GM11168 (cell line): Measurements from ENCODE around the gene ADAMTSL2.

Experiments used
- in situ Hi-C: fragments of 300-500 bp; cut with MboI; formaldehyde crosslinking; loops from one replicate; pipeline ENCODE4 v1.12.0; 2022; ENCODE audit warnings: low sequenced_read_pairs; ENCODE audit not compliant: unreplicated experiment

The ADAMTSL2 gene

DNA sequence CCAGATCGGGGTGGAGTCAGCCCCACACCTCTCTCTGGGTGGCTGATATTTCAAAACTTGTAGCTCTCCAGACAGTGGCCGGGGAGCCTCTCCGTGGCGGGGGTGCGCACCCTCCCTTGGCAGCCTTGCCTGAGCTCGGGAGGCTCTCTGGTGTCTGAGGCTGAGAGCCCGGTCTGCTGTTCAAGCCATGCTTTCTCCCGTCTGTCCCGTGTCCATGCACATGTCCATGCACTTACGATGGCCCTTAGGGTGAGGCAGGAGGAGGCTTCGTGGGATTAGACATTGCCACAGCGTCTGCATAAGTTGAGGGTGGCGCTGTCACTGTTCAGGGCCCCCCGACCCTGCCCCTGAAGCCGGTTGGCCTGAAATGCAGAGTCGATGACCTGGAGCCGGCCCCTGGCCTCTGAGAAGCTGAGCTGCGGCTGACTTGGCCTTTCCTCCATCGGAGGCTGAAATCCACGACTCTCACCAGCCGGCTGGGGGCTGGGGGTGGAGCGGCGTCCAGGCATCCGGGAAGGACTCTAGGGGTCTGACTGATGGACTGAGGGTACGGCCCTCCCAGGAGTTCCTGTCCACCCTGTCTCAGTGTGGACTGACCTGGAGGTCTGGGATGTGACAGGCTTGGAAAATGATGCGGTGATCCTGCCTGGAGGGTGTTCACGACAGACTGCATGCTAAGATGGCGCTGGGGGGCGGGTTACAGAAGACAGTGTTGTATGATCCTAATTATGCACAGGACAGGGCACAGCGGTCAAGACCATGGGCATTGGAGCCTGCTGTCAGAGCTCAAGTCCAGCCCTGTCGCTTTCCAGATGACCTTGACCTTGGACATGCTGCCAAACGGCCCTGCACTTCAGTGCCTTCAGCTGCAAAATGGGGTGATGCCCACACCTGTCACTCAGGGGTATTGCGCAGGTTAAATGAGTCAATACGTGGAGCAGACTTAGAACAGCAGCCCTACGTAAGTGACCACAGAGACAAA lies 37.4 kb upstream of the ADAMTSL2 start:
- in situ Hi-C loops: loop anchor here (25.0 kb wide), 1 partner anchor 310 kb away; no protein-coding TSS in a partner anchor

DNA sequence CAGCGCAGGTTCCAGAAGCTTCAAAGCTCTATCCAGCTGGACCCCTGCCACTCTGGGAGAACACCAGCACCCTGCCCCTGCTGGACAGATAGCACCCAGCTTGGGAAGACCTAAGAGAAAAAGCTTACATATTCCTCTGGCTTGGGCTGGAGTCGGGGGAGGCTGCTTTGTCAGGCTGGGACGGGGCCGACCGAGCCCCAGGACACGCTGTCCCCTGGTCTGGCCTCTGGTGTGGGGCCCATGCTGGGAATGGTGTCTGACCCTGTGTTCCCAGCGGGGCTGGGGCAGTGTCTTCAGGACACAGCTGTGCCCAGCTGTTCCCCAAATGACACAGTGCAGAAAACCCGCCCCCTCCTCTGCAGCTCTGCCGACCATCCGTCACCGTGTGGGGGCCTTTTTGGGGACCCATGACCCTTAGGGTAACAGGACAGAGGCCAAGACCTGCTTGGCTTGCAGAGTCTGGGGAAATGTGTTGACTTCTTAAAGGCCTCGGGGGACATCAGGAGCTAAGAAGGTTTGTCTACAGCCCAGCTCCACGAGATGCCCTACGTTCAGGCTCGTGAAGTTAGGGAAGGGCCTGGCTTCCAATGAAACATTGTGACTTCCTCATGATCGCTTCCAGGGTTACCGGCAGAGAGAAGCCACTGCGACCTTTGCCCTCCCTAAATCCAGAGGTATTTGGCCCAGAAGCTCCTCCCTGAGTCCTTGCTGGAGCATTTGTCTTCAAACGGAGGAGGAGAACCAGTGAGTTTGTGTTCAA lies 35.2 kb upstream of the ADAMTSL2 start:
- in situ Hi-C loops: loop anchor here (25.0 kb wide), 1 partner anchor 312 kb away; no protein-coding TSS in a partner anchor

DNA sequence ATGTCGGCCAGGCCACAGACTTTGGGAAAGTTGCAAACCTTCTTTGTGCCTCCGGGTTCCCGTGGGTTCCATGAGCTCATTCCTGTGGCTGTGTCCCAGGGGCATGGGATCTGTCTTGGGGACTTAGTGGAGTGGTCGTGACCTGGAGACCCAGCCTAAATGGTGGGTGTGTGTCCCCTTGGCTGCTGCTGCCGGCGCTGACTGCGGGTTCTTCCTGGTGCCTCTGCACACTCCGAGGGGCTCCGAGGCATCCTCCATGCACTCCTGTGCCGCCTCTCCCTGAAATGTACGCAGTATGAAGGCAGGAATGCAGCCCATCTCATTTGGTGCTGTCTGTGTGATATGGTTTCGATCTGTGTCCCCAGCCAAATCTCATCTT lies 34.6 kb upstream of the ADAMTSL2 start:
- in situ Hi-C loops: loop anchor here (25.0 kb wide), 1 partner anchor 313 kb away; no protein-coding TSS in a partner anchor

DNA sequence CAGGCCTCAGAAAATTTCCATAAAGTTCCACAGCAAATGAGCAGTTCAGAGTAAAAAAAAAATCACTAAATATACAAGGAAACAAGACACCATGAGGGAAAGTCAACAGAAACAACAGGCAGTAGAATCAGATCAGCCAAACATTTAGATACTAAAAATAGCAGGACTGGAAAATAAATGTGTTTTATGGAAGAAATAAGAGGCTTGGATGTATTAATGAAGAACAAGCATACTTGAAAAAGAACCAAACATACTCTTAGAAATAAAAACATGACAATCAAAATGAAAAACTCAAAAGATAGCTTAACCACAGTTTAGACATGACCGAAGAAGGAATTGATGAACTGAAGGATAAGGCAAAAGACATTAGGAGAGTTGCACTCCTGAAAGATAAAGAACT lies 32.4 kb upstream of the ADAMTSL2 start:
- in situ Hi-C loops: no loop called here

DNA sequence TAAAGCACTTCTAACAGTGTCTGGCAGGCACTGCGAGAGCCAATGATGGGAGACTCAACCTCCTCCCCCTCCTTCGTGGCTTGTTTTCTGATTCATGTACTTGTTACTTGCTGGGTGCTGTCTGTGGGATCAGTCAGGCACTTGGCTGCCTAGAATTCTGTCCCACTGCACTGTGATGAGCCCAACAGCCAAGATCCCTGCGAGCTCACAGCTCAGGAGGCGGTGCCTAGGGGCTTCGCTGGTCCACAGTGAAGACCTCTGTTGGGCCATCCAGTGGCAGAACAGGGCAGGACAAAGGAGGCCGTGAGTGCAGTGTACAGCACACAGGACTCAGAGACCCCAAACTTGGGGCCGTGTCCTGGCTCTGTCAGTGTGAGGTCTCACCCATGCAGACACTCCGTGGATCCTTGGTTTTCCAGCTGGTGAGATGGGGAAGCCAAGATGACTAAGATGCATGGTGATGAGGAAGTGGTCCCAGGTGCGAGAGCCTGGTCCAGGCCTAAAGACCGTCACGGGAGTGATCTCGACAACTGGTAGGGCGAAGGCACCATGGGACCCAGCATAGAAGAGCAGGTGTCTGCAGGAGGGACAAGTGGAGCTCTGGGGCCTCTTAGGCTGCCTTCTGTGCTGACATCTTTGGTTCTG lies 29.2 kb upstream of the ADAMTSL2 start:
- in situ Hi-C loops: no loop called here

DNA sequence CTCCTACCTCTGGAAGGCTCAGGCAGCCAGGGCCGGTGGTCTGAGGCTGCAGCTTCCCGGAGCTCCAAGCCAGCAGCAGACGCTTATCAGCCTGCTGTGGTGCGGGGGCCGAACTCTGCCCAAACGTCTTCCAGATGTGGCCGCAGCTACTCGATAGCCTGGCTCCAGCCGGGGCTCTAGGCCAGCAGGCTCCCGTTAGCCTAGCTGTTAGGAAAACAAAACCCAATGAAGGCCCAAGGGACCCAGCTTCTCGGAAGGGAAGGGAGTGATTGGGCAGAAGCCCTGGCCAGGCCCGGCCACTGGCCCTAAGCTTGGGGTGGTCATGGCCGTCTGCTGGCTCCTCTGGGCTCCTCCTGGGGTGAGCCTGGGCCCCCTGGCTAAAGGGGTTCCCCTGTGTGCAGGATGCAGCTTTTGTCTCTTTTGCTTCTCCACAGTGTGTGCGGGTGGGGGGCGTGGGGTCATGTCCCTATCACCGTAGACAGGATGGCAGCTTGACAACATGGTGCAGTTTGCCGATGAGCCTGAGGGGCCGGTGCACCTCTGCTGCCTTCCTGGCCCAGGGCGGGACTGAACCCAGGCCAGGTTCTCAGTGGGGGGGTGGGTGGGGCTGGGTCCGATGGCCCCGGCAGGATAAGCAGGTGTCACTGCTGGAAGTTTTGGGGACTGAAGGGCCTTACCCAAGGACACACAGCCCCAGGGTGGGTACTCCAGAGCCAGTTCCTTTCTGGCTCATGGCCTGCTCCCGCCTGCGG lies 28.4 kb upstream of the ADAMTSL2 start:
- in situ Hi-C loops: no loop called here

DNA sequence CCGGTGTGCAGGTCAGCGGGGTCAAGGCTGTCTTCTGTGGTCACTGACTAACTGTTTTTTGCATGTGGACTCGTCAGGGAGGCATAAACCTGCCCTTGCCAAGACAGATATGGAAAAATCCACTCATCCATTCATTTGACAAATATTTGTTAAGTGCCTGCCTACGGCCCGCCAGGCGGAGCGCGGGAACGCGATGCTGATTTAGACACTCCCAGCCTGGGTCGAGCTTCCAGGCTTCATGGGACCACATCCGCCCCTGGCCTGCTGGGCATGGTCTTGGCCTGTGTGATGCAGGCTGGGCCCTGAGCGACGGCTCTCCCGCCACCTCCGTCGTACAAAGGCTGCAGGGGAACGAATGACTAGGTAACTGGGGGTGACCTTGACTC lies 27.9 kb upstream of the ADAMTSL2 start:
- in situ Hi-C loops: no loop called here

DNA sequence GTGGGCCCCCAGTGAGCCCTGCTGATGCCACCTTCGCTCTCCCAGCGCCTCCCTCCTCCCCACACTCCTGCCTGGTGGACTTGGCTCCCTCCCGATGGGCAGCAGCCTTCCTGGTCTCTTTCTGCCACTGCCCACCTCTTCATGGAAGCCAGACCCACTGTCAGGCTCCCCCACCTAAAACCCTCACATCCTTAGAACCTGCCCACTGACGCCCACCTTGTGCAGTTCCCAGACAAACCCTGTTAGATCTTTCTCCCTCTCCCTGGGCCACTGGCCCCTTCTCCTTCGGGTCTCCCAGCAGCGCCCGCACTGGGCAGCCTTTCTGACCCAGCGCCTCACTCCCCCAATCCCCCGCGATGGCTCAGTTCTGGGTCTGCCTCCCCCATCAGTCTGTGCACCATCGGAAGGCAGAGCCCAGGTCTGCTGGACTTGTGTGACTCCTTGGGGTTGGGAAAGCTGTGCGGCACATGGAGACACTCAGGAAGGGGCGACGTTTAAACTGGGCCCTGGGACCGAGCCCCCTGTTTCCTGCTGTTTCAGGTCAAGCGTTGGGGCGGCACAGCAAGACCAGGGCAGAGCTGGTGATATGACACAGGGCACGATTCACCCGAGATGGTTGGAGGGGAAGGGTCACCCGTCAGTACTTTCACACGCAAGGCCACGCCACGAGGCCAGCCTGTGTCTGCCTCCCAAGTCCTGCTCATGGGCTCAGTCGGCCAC lies 27.1 kb upstream of the ADAMTSL2 start:
- in situ Hi-C loops: no loop called here

DNA sequence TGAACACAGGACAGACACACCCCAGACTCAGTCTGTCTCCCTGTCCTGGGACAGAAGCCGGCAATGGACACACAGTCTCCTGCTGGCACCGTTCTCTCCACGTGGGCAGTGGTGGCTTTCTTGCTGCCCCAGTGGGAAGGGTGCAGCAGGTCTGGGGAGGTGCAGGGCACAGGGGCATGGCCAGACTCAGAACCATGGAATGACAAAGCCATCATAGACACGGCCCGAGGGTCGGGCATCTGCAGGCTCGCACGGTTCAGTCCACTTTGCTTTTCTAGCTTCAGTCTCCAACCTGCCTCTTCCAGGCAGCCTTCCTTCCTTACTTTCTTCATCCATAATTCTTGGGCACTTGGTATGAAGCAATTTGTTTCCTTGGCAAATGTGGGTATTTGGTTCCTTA lies 26.5 kb upstream of the ADAMTSL2 start:
- in situ Hi-C loops: no loop called here

DNA sequence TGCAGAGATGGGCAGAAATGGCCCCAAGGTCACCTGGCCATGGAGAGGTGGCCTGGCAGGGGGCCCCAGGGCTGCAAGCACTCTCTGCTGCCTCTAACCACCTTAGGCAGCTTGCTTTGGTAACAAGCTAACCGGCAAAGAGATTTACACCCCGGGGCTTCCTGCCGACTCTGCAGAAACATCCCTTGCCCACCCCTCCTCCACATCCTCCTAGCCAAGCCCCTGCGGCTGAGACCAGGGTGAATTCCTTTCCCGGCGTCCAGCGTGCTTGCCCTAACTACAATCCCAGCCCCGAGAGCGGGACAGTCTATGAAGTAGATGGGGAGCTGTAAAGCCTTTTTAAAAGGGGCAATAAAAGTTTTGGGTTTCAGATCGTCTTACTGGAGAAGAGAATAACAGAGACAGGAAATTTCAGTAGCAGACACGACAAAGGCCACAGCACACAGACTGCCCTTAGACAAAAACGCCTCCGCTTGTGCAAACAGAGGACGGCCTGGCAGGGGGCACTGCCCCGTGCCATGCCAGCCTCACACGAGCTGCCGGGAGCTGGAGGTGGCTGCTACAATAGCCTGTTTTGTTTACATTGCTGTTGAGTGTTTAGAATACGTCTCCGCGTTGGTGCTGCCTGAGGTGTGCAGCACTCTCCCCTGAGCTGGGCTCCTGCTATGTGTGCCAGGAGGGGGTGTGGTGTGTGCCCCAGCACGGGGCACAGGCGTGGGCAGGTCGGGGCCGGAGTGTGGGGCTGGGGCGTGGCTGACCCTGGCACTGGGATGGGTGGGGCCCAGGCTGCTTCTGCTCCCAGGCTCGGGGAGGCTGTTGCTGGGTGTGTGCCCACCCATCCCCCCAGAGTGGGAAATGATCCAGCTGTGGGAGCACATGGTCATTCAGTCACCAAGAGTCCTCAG lies 25.1 kb upstream of the ADAMTSL2 start:
- in situ Hi-C loops: no loop called here

DNA sequence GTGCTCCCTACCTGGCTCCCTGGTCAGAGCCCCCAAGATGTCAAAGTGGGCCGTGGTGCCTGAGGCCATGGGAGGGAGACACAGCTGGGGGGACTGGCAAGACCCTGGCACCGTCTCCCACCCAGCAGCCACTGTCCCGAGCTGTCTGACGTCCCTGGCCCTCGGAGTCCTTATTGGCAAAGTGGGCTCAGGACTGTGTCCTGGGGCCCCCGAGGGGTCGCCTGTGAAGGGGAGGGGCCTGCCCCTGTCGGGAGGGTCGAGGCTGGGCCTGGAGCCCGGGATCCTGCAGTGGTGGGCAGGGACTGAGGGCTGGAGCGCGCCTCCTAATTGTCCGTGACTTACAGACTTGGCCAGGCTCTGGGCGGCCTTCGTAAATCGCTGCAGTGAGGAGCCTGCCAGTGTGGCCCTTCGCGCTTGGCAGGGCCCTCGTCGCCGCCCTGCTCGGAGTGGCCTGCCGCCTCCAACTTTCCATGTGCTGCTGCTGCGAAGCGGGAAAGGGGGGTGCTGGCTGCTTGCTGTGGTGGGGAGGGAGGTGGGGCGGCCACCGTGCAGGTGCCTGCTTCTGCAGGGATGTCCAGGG lies 23.5 kb upstream of the ADAMTSL2 start:
- in situ Hi-C loops: no loop called here

DNA sequence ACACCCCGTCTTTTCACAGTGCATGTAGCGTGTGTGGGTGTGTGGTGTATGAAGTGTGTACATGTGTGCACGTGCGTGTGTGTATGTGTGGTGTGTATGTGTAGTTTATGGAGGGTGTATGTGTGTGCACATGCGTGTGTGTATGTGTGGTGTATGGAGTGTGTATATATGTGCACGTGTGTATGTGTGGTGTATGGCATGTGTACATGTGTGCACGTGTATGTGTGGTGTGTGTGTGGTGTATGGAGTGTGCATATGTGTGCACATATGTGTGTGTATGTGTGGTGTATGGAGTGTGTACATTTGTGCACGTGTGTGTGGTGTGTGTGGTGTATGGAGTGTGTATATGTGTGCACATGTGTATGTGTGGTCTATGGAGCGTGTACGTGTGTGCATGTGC lies 22.9 kb upstream of the ADAMTSL2 start:
- in situ Hi-C loops: no loop called here

DNA sequence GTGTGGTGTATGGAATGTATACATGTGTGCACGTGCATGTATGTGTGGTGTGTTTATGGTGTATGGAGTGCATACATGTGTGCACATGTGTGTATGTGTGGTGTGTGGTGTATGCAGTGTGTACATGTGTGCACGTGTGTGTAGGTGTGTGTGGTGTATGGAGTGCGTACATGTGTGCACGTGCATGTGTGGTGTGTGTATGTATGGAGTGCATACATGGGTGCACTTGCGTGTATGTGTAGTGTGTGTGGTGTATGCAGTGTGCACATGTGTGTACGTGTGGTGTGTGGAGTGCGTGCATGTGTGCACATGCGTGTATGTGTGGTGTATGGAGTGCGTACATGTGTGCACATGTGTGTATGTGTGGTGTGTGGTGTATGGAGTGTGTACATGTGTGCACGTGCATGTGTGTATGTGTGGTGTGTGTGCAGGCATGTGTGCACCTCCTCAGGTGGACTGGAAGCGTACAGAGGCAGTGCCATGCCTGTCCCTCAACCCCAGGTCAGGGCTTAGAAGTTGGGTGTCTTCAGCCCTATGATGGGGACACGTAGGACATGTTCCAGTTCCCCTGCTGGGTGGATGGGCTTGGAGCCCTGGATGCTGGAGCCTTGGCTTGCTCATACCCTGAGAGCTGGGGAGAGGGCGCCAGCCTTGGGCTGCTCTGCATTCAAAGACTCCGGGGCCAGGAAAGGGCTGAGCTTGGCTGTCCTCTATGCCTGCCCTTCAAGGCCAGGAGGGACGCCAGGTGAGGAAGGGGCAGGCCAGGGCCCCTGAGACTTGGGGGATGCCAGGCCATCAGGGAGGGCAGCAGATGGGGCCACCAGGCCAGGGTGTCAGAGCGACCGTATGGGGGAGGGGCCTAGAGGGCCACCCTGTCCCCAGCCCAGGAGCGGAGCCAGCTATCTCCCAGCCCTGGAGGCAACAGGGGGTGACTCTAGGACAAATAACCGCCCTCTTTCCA lies 22.0 kb upstream of the ADAMTSL2 start:
- in situ Hi-C loops: no loop called here

DNA sequence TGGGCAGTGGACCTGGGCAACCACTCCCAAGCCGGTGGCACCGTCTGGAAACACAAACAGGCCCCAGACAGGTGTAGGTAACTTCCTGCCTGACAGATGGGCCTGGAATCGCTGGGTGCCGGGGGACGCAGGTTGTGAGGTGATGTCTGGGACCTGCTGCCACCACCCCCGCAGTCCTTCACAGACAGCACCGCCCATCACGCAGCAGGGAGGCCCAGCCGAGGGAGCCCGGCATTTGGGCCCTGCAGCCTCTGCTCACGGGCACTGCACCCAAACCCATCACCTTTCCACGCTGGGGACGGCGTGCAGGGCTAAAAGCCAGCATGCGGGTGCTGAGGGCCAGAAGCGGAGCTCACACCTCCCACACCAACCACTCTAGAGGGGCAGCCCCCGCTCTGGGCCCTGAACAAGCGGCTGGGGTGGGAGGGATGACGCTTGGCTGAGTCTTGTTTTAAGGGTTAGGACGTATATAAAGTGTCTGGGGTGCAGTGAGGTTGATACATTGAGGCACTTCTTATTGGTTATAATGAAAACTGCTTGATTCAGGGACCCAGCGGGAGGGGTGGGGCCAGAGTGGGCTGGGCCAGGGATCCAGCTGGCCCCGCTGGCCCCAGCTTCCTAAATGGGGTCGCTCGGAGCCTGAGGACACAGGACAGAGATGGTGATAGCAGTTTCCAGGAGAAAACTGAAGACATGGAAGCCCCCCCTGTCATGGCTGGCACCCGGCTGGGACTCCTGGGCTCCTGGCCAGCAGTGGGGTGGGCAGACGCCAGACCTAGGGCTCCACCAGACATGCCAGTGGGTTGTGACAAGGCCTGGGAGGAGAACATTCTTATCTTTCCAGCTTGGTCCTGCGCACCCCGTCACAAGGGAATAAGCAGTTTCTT lies 21.0 kb upstream of the ADAMTSL2 start:
- in situ Hi-C loops: no loop called here

DNA sequence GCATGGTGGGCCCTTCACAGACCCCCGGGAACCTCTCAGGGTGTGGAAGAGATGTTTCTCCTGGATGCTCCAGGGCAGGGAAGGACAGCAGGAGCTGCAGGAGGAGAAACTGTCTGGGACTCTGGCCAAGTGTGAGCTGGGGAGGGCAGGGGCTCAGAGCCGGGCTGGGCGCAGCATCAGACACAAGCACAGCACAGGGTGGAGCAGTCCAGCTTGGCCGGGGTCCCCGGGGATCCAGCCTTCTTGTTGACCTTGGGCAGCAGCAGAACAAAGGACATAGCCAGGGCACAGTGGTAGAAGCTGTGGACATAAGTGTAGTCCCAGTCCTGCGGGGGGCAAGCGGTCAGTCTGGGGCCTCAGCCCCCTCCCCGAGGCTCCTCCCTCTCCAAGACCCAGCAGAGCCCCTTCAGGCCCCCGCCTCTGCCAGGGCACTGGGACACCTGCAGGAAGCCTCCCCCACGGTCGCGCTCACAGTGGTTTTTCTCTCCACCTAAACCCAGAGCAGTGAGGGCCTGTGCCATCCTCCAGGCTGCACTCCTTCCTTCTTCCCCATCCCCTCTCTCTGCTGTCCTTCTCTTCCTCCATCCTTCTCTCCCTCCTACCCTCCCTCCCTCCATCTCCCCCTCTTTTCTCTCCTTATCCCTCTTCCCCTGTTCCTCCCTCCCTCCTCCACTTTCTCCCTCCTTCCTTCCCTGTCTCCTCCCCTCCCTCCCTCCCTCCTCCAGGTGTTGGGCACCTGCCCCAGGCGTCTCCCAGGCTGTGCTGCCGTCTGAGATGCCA lies 19.9 kb upstream of the ADAMTSL2 start:
- in situ Hi-C loops: no loop called here
